GM13977 (cell line): ENCODE data around the gene FHAD1.

ENCODE experiments used
- DNase-seq: peaks from one replicate; pipeline ENCODE4 v3.0.0; 2012; ENCODE audit warnings: low spot score
- CTCF ChIP-seq: IDR thresholded peaks from 2 replicates; pipeline ENCODE4 v1.5.1; 2012; ENCODE audit warnings: mild to moderate bottlenecking, control low read depth; ENCODE audit not compliant: insufficient read depth; ENCODE audit errors: extremely low read depth, missing control alignments
- in situ Hi-C: fragments of 300-500 bp; cut with MboI; formaldehyde crosslinking; loops from one replicate; pipeline ENCODE4 v1.12.0; 2022; ENCODE audit warnings: low sequenced_read_pairs, low pct_unique_long_range_greater_than_20kb, mixed read lengths, inconsistent platforms; ENCODE audit not compliant: unreplicated experiment

FHAD1 gene

DNA sequence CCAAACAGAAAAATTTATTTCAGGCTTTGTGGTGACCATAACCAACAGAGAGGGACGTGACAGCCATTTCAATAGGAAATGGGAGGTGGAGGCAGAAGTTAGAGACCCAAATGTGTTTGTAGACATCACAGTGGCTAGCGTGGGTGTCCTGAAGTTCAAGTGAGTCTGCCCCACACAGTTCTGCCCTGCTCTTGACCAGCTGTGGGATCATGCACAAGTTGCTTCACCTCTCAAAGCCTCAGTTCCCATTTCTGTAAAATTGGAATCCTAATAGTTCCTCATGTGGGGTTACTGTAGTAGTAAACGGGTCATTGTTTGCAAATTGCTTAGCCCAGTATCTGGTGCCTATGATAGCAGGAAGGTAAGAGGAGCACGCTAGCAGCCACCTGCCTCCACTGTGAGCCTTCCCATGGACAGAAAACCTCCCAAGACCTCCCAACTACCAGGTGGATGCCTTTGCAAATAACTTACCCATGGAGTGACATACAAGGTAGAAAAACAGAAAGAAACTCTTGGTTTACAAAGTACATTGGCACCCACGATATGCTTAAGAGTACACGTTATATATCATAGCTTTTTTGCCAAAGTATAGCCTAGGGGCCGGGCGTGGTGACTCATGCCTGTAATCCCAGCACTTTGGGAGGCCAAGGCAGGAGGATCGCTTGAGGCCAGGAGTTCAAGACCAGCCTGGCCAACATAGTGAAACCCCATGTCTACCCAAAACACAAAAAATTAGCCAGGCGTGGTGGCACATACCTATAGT is 29.1 kb downstream of the FHAD1 start:
- DNase-seq, result no peak
- in situ Hi-C loops, result no loop called here
- no peak for TF ChIP-seq CTCF

DNA sequence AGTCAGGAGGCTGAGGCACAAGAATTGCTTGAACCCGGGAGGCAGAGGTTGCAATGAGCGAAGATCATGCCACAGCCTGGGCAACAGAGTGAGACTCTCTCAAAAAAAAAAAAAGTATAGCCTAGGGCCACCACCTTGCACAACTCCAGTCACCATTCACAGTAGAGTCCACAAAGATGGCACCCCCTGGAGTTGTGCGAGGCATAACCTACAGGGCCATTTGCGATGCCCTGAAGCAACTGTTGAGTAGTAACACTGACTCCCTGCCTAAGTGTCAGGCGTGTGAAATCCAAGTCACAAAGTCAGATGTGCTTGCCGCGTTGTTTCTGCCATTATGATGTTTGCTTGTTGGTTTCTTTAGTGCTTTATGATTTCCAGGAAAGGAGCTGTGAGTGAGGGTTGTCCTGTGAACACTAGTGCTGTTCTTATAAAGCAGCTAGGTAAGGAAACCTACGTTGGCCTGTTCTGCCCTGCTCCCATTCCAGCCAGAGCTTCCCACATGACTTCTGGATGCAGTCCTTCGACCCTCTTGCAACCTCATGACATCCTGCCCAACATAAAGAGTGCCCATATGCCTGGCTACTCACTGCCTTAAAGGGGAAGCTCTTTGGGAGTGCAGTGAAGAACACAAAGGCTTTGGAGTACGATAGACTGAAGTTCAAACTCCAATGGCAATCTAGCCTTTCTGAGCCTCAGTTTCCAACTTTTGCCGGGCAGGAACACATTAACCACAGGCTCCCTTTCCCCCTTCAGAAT is 29.8 kb downstream of the FHAD1 start:
- TF ChIP-seq CTCF, result no peak
- no peak for DNase-seq
- in situ Hi-C loops, result no loop called here

DNA sequence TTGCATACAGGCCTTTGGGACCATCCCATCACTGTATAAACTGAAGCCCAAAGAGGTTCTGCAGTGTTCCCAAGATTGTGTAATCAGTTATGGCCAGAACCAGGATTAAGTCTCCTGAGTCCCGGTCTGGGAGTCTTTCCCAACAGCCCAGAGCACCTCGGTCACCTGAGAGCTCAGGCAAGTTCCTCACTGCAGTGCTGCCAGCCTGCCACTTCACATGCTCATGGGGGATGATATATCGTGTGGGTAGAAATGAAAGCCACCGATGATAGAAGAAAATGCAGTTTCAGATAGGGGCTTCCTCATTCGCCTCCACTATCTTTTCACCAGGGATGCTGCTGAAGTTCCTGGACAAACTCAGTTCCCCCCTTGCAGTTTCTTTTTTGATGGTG is 30.4 kb downstream of the FHAD1 start:
- in situ Hi-C loops, result no loop called here
- no peak for TF ChIP-seq CTCF
- DNase-seq, result no peak

- in situ Hi-C loops, result no loop called here
- no peak for TF ChIP-seq CTCF
- no peak for DNase-seq
These were observed 30.9 kb downstream of the FHAD1 start for GRCh38 chr1:15277933-15278332.

DNA sequence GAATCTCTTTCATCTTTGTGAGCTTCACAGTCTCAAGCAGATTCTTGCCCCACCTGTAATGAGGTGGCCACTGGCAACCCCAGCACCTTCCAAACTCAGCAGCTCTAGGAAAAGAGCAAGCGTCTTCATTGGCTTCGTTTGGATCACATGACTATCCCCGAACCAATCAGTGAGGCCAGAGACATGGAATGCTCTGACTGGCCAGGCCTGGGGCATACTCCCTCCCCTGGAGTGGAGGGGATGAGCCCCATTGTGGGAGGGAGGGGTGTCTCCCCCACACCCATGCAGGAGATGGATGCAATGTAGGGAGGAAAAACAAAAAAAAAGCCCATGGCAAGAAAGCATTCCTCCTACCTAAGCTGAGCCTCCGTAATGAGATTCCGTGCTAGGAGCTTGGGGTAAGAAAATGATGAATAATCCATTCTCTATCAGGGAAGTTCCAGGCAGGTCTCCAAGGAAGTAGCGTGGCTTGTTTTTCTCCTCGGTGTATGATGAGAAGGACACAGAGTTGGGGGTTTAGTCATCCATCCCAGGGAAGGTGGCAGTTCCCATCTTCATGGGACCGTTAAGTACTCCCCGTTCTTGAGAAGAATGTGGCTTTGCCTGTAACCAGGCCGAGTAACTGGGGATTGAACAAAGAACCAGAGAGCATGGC is 32.7 kb downstream of the FHAD1 start:
- no peak for DNase-seq
- in situ Hi-C loops, result no loop called here
- TF ChIP-seq CTCF, result no peak

- TF ChIP-seq CTCF, result no peak
- in situ Hi-C loops, result no loop called here
- no peak for DNase-seq
These were observed 33.4 kb downstream of the FHAD1 start for GRCh38 chr1:15280416-15280815.
